HG03575 (cell line): ENCODE results near the gene SLC7A7.
"Not testable (repeated sequence)": the region's sequence is repeated elsewhere in the genome, so short reads cannot be mapped to it uniquely, and the experiment has no call there.

Experiments
- ATAC-seq: cut with Tn5 transposase; IDR thresholded peaks from one replicate; pipeline ENCODE4 v1.9.1; 2021; ENCODE audit not compliant: unreplicated experiment, insufficient number of reproducible peaks, low FRiP score; ENCODE audit errors: extremely low read depth

The SLC7A7 gene

GRCh38 chr14:22726012-22726411, 89.2 kb downstream of the SLC7A7 start:
- ATAC-seq, result no peak

GRCh38 chr14:22725374-22725773, 89.9 kb downstream of the SLC7A7 start:
- not testable (repeated sequence) for ATAC-seq

- not testable (repeated sequence) for ATAC-seq
These were observed 90.4 kb downstream of the SLC7A7 start for GRCh38 chr14:22724847-22725246.

GRCh38 chr14:22723815-22724214, 91.4 kb downstream of the SLC7A7 start:
- ATAC-seq, result no peak
